Lower leg skin (tissue), 3 donors: ENCODE data around the gene GNG4.

Experiments used
- POLR2A ChIP-seq, 2 donors: fragments of 450-650 bp; IDR thresholded peaks; one replicate each; pipeline ENCODE4 v1.6.1; 2016 to 2017; ENCODE audit warnings: antibody characterized with exemption in 2 of 2, mild to moderate bottlenecking in 1 of 2, moderate library complexity in 1 of 2
- TF ChIP-seq, protein P1 (sequence below), 3 donors: fragments of 450-650 bp; IDR thresholded peaks; one replicate each; pipeline ENCODE4 v1.5.1; 2016; ENCODE audit warnings: antibody characterized with exemption in 3 of 3, mild to moderate bottlenecking in 3 of 3, moderate library complexity in 2 of 3

GRCh38 chr1:235595079-235595478 is 54.5 kb downstream of the GNG4 start:
- TF ChIP-seq POLR2A (IDR thresholded peaks at IDR 0.05), result no peak
- TF ChIP-seq, protein P1, sequence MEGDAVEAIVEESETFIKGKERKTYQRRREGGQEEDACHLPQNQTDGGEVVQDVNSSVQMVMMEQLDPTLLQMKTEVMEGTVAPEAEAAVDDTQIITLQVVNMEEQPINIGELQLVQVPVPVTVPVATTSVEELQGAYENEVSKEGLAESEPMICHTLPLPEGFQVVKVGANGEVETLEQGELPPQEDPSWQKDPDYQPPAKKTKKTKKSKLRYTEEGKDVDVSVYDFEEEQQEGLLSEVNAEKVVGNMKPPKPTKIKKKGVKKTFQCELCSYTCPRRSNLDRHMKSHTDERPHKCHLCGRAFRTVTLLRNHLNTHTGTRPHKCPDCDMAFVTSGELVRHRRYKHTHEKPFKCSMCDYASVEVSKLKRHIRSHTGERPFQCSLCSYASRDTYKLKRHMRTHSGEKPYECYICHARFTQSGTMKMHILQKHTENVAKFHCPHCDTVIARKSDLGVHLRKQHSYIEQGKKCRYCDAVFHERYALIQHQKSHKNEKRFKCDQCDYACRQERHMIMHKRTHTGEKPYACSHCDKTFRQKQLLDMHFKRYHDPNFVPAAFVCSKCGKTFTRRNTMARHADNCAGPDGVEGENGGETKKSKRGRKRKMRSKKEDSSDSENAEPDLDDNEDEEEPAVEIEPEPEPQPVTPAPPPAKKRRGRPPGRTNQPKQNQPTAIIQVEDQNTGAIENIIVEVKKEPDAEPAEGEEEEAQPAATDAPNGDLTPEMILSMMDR (IDR thresholded peaks at IDR 0.05), result no peak
